Thymus (tissue), 11 donors: ENCODE data around the gene MGST1. TPM values are rescaled to one million over a fixed set of nuclear protein-coding genes. Genes with fewer than 3 reads are reported as not detected.
"Not testable (repeated sequence)": the region's sequence is repeated elsewhere in the genome, so short reads cannot be mapped to it uniquely, and the experiment has no call there.

Experiments
- DNase-seq, 9 donors: peaks; one replicate each; pipeline ENCODE4 v3.0.0-alpha.2; 2013; ENCODE audit warnings: low spot score in 9 of 9, low read depth in 6 of 9, missing footprints in 1 of 9
- H3K27ac ChIP-seq, 2 donors: one replicate each; pipeline ENCODE4 v1.5.1; 2013; ENCODE audit warnings: control low read depth in 1 of 2, low read depth in 1 of 2, low read length in 1 of 2, mild to moderate bottlenecking in 1 of 2, moderate library complexity in 1 of 2
- H3K27me3 ChIP-seq, 2 donors: one replicate each; pipeline ENCODE4 v1.5.1; 2013; ENCODE audit warnings: low read length in 1 of 2; ENCODE audit not compliant: control insufficient read depth in 2 of 2, insufficient read depth in 1 of 2
- H3K36me3 ChIP-seq, 2 donors: one replicate each; pipeline ENCODE4 v1.5.1; 2013; ENCODE audit warnings: low read length in 1 of 2, mild to moderate bottlenecking in 1 of 2, moderate library complexity in 1 of 2; ENCODE audit not compliant: control insufficient read depth in 2 of 2, insufficient read depth in 2 of 2
- H3K4me1 ChIP-seq, 2 donors: one replicate each; pipeline ENCODE4 v1.5.1; 2013; ENCODE audit warnings: low read length in 2 of 2; ENCODE audit not compliant: control insufficient read depth in 2 of 2, insufficient read depth in 2 of 2
- H3K4me3 ChIP-seq, 2 donors: one replicate each; pipeline ENCODE4 v1.5.1; 2013; ENCODE audit warnings: low read length in 2 of 2, control low read depth in 1 of 2, mild to moderate bottlenecking in 1 of 2
- H3K9me3 ChIP-seq, 2 donors: one replicate each; pipeline ENCODE4 v1.5.1; 2013; ENCODE audit warnings: low read length in 1 of 2, mild to moderate bottlenecking in 1 of 2; ENCODE audit not compliant: control insufficient read depth in 2 of 2, insufficient read depth in 1 of 2
- WGBS: extraction: QIAGEN DNeasy Blood & Tissue Kit; methylation state at CpG from one replicate; pipeline ENCODE4 v1.1.7; 2013; 5-methylcytosine and 5-hydroxymethylcytosine counted together
- polyA plus RNA-seq: library from polyadenylated mRNA; stranded (reverse); fragments of 200-250 nt; gene quantifications from one replicate; pipeline ENCODE4 v1.2.3, GENCODE V29; 2013
- total RNA-seq: library from RNA; stranded (reverse); fragments of 120-200 nt; gene quantifications from one replicate; pipeline ENCODE4 v1.2.4, GENCODE V29; 2013
- donor health status: healthy.

MGST1 gene
- total and polyA plus RNA-seq, 2 donors: 2.1 to 76.9 TPM

GRCh38 chr12:16399101-16399500 lies 51.7 kb downstream of the MGST1 start:
- Histone ChIP-seq H3K9me3 (peaks cover 0 to 5% of the 10 kb centered on the region in 2 donors), H3K36me3 (no peaks in the 10 kb centered on the region), H3K27me3 (no peaks in the 10 kb centered on the region), H3K4me3 (no peak overlapping the region), H3K27ac (no peak overlapping the region), H3K4me1 (no peaks in the 10 kb centered on the region)
- 93% methylated on average over 7 of the region's 7 CpGs for WGBS
- no peak for DNase-seq

GRCh38 chr12:16401835-16402234 lies 54.4 kb downstream of the MGST1 start:
- not testable (repeated sequence) for DNase-seq, H3K4me3 ChIP-seq

GRCh38 chr12:16407346-16407745 lies 59.9 kb downstream of the MGST1 start:
- DNase-seq: no peak
- no peaks in the 10 kb centered on the region for H3K36me3 ChIP-seq
- 67% methylated on average over 1 of the region's 1 CpG for WGBS
- no peak overlapping the region for H3K27ac ChIP-seq
- no peak overlapping the region for H3K4me3 ChIP-seq
- no peaks in the 10 kb centered on the region for H3K4me1 ChIP-seq
- no peaks in the 10 kb centered on the region for H3K27me3 ChIP-seq
- H3K9me3 ChIP-seq: peaks cover 0 to under 1% of the 10 kb centered on the region in 2 donors

More at GRCh38 chr12:16401835-16402234, 54.4 kb downstream of the MGST1 start:
- H3K27ac ChIP-seq, H3K27me3 ChIP-seq, H3K9me3 ChIP-seq, H3K36me3 ChIP-seq, H3K4me1 ChIP-seq: not testable (repeated sequence)
- 73% methylated on average over 1 of the region's 1 CpG for WGBS

Other genes starting within 250 kb of the MGST1 start
- not detected for gene SLC15A5, start 70.0 kb upstream of the MGST1 start, total RNA-seq
- not detected for gene SLC15A5, start 70.0 kb upstream of the MGST1 start, polyA plus RNA-seq